Testis (tissue), 3 donors: ENCODE data around the gene THEMIS. TPM values are rescaled to one million over a fixed set of nuclear protein-coding genes. Genes with fewer than 3 reads are reported as not detected.

Experiments
- DNase-seq: peaks from one replicate; pipeline ENCODE4 v3.0.0-alpha.2; 2019
- H3K27ac ChIP-seq, 2 donors: fragments of 200-600 bp; sonication (generic); one replicate each; pipeline ENCODE4 v1.5.1; 2019
- H3K27me3 ChIP-seq: fragments of 200-600 bp; sonication (generic); one replicate; pipeline ENCODE4 v1.5.1; 2019
- H3K36me3 ChIP-seq: fragments of 200-600 bp; sonication (generic); one replicate; pipeline ENCODE4 v1.5.1; 2017; ENCODE audit warnings: low read depth; ENCODE audit errors: missing control alignments
- H3K4me1 ChIP-seq: fragments of 200-600 bp; sonication (generic); one replicate; pipeline ENCODE4 v1.5.1; 2019
- H3K4me3 ChIP-seq, 2 donors: fragments of 200-600 bp; sonication (generic); one replicate each; pipeline ENCODE4 v1.5.1; 2017 to 2019
- H3K9me3 ChIP-seq: fragments of 200-600 bp; sonication (generic); one replicate; pipeline ENCODE4 v1.5.1; 2017
- CTCF ChIP-seq, 3 experiments: fragments of 450-650 bp in 2 of 3; fragments of 200-600 bp in 1 of 3; sonication (generic) in 1 of 3; IDR thresholded peaks; one replicate each; pipeline ENCODE4 v1.5.1; 2016 to 2019; ENCODE audit warnings: antibody characterized with exemption in 3 of 3, mild to moderate bottlenecking in 2 of 3, moderate library complexity in 1 of 3
- POLR2A ChIP-seq: fragments of 450-650 bp; IDR thresholded peaks from one replicate; pipeline ENCODE4 v1.6.1; 2017; ENCODE audit warnings: antibody characterized with exemption, mild to moderate bottlenecking, moderate library complexity
- WGBS, 2 donors: methylation state at CpG; one replicate each; pipeline ENCODE4 v1.1.5; 2018; 5-methylcytosine and 5-hydroxymethylcytosine counted together
- intact Hi-C: fragments of 100-400 bp; cut with DNase I; formaldehyde crosslinking; loops from one replicate; pipeline ENCODE4 v1.15.1; 2023; ENCODE audit warnings: low total_unique reads
- polyA plus RNA-seq: library from polyadenylated mRNA; stranded (reverse); fragments of 350-450 nt; fragmentation: Illumina TruSeq; extraction: RNeasy Lipid Tissue Mini Kit (QIAGEN cat#74804); gene quantifications from one replicate; pipeline ENCODE4 v1.2.3, GENCODE V29; 2014; ENCODE audit warnings: low read depth, low replicate concordance; ENCODE audit not compliant: insufficient read depth
- total RNA-seq, 2 donors: library from RNA; depleted of rRNA; stranded (reverse); fragments of >200 nt; gene quantifications; one replicate each; pipeline ENCODE4 v1.2.3, GENCODE V29; 2016

Gene THEMIS
- total and polyA plus RNA-seq, 3 donors from 2014 or later = 0.36 to 2.1 (median 0.62) TPM

- Histone ChIP-seq H3K27me3 (no peaks in the 10 kb centered on the region), H3K4me1 (no peaks in the 10 kb centered on the region), H3K9me3 (no peaks in the 10 kb centered on the region), H3K36me3 (no peaks in the 10 kb centered on the region), H3K4me3 (no peak overlapping the region), H3K27ac (no peak overlapping the region)
- intact Hi-C loops = no loop called here
- 46 to 53% methylated on average over 3 of the region's 3 CpGs for WGBS, 2 donors
- no peak for TF ChIP-seq POLR2A
- no peak for TF ChIP-seq CTCF (IDR thresholded peaks at IDR 0.05)
- no peak for DNase-seq
Measured at GRCh38 chr6:127939442-127940066, 38.7 kb upstream of the THEMIS start.

GRCh38 chr6:127938701-127939100 lies 37.8 kb upstream of the THEMIS start:
- Histone ChIP-seq H3K27ac (no peak overlapping the region), H3K4me3 (no peak overlapping the region), H3K9me3 (no peaks in the 10 kb centered on the region), H3K4me1 (no peaks in the 10 kb centered on the region), H3K36me3 (no peaks in the 10 kb centered on the region), H3K27me3 (no peaks in the 10 kb centered on the region)
- DNase-seq = no peak
- intact Hi-C loops = no loop called here
- TF ChIP-seq CTCF (IDR thresholded peaks at IDR 0.05) (no peak), POLR2A (no peak)

GRCh38 chr6:127937747-127938146 lies 36.9 kb upstream of the THEMIS start:
- no peaks in the 10 kb centered on the region for H3K27me3 ChIP-seq
- H3K36me3 ChIP-seq = no peaks in the 10 kb centered on the region
- DNase-seq = no peak
- no peak overlapping the region for H3K4me3 ChIP-seq
- H3K27ac ChIP-seq = no peak overlapping the region
- H3K9me3 ChIP-seq = no peaks in the 10 kb centered on the region
- H3K4me1 ChIP-seq = no peaks in the 10 kb centered on the region
- intact Hi-C loops = no loop called here
- no peak for TF ChIP-seq POLR2A
- no peak for TF ChIP-seq CTCF (IDR thresholded peaks at IDR 0.05)

GRCh38 chr6:127937102-127937501 lies 36.2 kb upstream of the THEMIS start:
- Histone ChIP-seq H3K9me3 (no peaks in the 10 kb centered on the region), H3K36me3 (no peaks in the 10 kb centered on the region), H3K27me3 (no peaks in the 10 kb centered on the region), H3K4me3 (no peak overlapping the region), H3K27ac (no peak overlapping the region), H3K4me1 (no peaks in the 10 kb centered on the region)
- WGBS, 2 donors = 71 to 77% methylated on average over 2 of the region's 2 CpGs
- intact Hi-C loops = no loop called here
- DNase-seq = no peak
- no peak for TF ChIP-seq POLR2A
- TF ChIP-seq CTCF (IDR thresholded peaks at IDR 0.05) = no peak

GRCh38 chr6:127934956-127935355 lies 34.1 kb upstream of the THEMIS start:
- Histone ChIP-seq H3K27me3 (no peaks in the 10 kb centered on the region), H3K36me3 (no peaks in the 10 kb centered on the region), H3K4me3 (no peak overlapping the region), H3K9me3 (no peaks in the 10 kb centered on the region), H3K4me1 (no peaks in the 10 kb centered on the region), H3K27ac (no peak overlapping the region)
- no peak for TF ChIP-seq CTCF (IDR thresholded peaks at IDR 0.05)
- TF ChIP-seq POLR2A = no peak
- no peak for DNase-seq
- intact Hi-C loops = no loop called here
- WGBS, 2 donors = 66 to 76% methylated on average over 1 of the region's 1 CpG
